Body of pancreas (tissue), 4 donors: ENCODE data around the gene KCNJ6.

ENCODE experiments used
- CTCF ChIP-seq, 7 experiments: fragments of 450-650 bp in 4 of 7; fragments of 200-600 bp in 3 of 7; sonication (generic) in 3 of 7; IDR thresholded peaks; one replicate each; pipeline ENCODE4 v1.5.1; 2016 to 2019; ENCODE audit warnings: antibody characterized with exemption in 7 of 7
- POLR2A ChIP-seq, 3 donors: fragments of 450-650 bp; IDR thresholded peaks; one replicate each; pipeline ENCODE4 v1.6.1; 2016; ENCODE audit warnings: antibody characterized with exemption in 3 of 3, mild to moderate bottlenecking in 2 of 3

GRCh38 chr21:37849506-37850102 lies 66.7 kb downstream of the KCNJ6 start:
- no peak for TF ChIP-seq CTCF (IDR thresholded peaks at IDR 0.05)
- TF ChIP-seq POLR2A (IDR thresholded peaks at IDR 0.05), result no peak
